NCI-H2107 treated with DMSO at 0.1 percent for 48 hours (cell line): ENCODE measurements around the gene RAB20.
"Not testable (repeated sequence)": the region's sequence is repeated elsewhere in the genome, so short reads cannot be mapped to it uniquely, and the experiment has no call there.

ENCODE experiments used
- DNase-seq: peaks from one replicate; lab custom pipeline; 2025; ENCODE audit not compliant: unreplicated experiment; lab: John Stamatoyannopoulos, UW

Gene RAB20

GRCh38 chr13:110512198-110512740 lies 49.3 kb downstream of the RAB20 start:
- DNase-seq = no peak

- DNase-seq = no peak
These were observed 49.9 kb downstream of the RAB20 start for GRCh38 chr13:110511509-110512181.

GRCh38 chr13:110509971-110510786 lies 51.3 kb downstream of the RAB20 start:
- no peak for DNase-seq

- peak; percentile 85 for DNase-seq
These were observed 52.0 kb downstream of the RAB20 start for GRCh38 chr13:110509478-110509926.

- no peak for DNase-seq
These were observed 53.7 kb downstream of the RAB20 start for GRCh38 chr13:110507678-110508381.

- no peak for DNase-seq
These were observed 54.5 kb downstream of the RAB20 start for GRCh38 chr13:110506859-110507566.

- no peak for DNase-seq
These were observed 55.1 kb downstream of the RAB20 start for GRCh38 chr13:110506396-110506795.

GRCh38 chr13:110505594-110505993 lies 55.9 kb downstream of the RAB20 start:
- no peak for DNase-seq

- no peak for DNase-seq
These were observed 57.5 kb downstream of the RAB20 start for GRCh38 chr13:110503979-110504499.

- no peak for DNase-seq
These were observed 58.3 kb downstream of the RAB20 start for GRCh38 chr13:110503037-110503901.

- DNase-seq = no peak
These were observed 60.3 kb downstream of the RAB20 start for GRCh38 chr13:110501188-110501587.

GRCh38 chr13:110500341-110500740 lies 61.2 kb downstream of the RAB20 start:
- DNase-seq = no peak

GRCh38 chr13:110499621-110500281 lies 61.8 kb downstream of the RAB20 start:
- peak; percentile 88 for DNase-seq

GRCh38 chr13:110498765-110499164 lies 62.8 kb downstream of the RAB20 start:
- DNase-seq = no peak

- no peak for DNase-seq
These were observed 63.2 kb downstream of the RAB20 start for GRCh38 chr13:110498327-110498726.

GRCh38 chr13:110497896-110498295 lies 63.6 kb downstream of the RAB20 start:
- not testable (repeated sequence) for DNase-seq

GRCh38 chr13:110497003-110497402 lies 64.5 kb downstream of the RAB20 start:
- DNase-seq = no peak

GRCh38 chr13:110496281-110496680 lies 65.2 kb downstream of the RAB20 start:
- no peak for DNase-seq

GRCh38 chr13:110495881-110496280 lies 65.6 kb downstream of the RAB20 start:
- no peak for DNase-seq
